Fibroblast of skin of left biceps (primary cell): ENCODE data around the gene OR10P1.

Experiments used
- DNase-seq, 2 experiments: peaks; one replicate each; pipeline ENCODE4 v3.0.0-alpha.2; 2013; ENCODE audit warnings: low read depth in 2 of 2

The OR10P1 gene

DNA sequence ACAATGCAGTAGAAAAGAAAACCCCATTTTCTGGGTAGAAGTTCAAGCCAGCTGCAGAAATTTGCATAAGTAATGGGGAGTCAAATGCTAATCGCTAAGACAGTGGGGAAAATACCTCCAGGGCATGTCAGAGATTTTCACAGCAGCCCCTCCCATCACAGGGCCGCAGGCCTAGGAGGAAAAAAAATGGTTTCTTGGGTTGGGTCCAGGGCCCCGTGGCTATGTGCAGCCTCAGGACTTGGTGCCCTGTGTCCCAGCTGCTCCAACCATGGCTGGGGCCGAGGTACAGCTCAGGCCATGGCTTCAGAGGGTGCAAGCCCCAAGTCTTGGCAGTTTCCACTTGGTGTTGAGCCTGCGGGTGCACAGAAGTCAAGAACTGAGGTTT lies 14.6 kb downstream of the OR10P1 start:
- DNase-seq = no peak

DNA sequence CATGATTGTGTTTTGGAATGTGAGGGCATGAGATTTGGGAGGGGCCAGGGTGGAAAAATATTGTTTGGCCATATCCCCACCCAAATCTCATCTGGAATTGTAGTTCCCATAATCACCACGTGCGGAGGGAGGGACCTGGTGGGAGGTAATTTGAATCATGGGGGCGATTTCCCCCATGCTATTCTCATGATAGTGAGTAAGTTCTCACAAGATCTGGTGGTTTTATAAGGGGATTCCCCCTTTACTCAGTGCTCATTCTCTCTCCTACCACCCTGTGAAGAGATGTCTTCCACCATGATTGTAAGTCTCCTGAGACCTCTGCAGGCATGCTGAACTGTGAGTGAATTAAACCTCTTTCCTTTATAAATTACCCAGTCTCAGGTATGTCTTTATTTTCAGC lies 15.7 kb downstream of the OR10P1 start:
- no peak for DNase-seq

DNA sequence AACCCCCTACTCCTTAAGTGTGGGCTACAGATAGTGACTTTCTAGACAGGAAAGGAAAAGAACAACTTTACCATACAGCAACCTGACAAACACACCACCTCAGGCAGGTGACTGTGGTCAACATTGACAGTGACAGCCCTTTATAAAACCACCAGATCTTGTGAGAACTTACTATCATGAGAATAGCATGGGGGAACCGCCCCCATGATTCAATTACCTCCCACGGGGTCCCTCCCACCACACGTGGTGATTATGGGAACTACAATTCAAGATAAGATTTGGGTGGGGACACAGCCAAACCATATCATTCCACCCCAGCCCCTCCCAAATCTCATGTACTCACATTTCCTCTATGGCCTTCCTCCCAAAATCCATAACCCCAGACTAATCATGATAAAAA lies 16.3 kb downstream of the OR10P1 start:
- no peak for DNase-seq

DNA sequence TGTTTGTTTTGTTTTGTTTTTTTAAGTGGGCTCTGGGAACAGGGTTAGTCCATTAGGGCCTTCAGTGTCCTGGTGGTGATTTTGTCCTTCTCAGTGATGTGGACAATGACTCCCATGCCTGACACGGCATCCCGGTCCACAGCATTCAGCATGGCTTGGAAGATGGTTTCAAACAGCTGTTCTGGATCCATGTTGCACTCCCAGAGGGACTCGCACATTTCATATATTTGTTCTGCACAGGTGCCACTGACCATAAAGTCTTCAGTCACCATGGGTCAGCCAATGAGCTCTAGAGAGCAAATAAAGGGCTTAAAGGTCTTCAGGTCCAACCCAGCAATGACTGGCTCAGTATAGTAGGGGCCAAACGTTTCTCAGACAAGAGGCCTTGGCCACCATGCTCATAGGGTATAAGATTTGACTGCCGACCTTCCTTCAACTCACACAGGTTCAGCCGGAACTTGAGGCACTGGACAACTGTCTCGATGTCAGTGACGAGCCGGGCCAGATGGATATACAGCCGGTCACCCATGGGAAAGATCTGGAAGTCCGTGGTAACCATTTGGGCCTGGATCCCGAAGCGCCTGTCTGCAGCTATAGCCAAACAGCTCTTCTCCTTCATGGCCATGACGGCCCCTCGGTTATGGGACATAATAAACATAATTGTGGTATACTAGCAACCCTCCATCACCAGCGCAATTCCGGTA lies 18.0 kb downstream of the OR10P1 start:
- DNase-seq = no peak

DNA sequence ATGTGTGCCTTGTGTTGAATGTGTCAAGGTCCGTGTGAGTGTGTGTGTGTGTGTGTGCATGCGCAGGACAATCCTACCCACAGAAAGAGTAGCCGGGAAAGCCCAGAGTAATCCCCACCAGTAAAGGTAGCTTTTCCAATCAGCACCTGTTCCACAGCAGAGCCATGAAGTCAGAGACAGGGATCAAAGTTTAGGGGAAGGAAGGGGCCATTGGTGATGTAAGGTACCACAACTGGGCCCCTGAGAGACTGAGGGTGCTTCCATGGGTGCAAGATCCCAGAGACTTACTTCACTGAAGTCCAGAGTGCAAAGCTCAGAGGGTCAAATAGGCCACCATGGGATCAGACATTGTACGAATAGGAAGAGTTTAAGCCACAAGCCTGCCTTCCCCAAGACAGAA lies 20.5 kb downstream of the OR10P1 start:
- no peak for DNase-seq

DNA sequence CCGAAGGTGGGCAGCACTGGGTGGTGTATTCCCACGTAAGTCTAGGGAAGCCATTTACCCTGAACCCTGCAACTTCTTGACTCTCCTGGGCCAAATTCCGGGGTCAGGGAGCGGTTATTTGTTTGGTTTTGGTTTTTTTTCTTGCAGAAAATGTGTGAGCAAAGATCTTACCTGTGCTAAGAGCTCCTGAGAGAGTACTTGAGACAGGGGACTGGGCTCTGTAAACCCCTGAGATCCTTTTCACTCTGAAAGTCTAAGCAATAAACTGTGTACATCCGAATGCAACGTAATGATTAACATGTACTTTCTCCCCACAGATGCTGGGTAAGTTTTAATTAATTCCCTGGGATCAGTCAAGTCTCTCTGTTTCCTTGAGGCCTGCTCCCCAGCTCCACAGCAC lies 21.5 kb downstream of the OR10P1 start:
- no peak for DNase-seq

DNA sequence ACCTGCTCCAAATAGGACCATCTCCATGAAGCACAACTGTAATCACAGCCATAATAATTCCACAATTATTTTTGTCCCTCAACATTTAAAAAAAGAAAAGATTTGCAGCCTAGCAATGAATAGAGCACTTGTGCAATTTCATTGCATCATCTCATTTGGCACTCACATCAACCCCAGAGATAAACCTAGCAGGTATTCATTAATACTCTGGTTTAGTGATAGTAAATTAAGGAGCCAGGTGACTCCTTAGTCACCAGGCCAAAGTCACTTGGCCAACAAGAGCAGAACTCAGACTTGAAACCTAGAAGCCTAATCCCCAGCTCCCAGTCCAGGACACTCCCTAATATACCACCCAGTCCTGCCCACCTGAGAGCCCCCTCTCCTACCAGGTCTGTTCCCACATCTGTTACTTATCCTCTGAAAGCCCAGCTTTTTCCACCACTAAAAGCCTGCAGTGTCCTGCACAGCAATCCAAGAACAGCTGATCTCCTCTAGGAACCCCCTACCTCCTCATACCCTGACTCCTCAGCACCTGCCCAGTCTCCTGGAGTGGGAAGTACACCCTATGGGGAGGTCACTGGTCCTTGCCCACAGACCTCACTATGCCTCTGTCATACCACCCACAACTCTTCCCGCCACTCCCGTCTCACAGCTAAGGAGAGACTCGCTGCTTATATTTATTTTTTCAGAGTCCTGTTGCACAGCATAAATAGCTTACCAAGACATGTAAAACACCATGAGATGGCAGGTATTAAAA lies 22.1 kb downstream of the OR10P1 start:
- DNase-seq = no peak

DNA sequence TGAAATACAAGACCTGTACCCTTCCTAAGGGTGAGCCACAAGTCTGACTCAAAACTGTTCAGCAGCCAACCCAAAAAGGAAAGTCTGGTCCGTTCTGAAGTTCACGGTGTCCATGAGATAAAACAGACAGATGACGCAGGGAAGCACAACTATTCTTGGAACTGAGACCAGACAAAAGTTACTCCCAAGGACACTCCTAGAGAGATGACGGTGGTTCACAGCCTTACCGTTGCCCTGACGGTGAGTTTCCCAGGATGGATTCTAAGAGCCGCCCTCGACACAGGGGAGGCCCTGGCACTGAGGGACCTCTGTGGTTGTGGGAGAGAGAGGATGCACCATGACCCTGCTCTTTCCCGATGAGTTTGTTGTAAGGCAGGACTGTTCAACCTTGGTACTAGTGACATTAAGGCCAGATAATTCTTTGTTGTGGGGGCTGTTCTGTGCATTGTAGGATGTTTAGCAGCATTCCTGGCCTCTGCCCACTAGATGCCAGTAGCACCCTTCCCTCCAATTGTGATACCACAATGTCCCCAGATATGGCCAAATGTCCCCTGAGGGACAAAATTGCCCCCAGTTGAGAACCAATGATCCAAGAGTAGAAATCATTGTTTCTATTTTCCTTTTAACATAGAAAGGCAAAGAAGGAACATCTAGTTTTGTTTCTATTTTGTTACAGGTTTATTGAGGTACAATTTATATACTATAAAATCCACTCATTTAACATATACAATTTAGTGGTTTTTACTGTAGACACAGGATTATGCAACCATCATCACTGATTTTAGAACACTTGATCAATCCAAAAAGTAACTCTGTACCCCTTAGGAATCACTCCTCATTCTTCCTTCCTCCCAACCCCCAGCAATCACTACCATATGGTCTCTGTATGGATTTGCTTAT lies 23.0 kb downstream of the OR10P1 start:
- no peak for DNase-seq

DNA sequence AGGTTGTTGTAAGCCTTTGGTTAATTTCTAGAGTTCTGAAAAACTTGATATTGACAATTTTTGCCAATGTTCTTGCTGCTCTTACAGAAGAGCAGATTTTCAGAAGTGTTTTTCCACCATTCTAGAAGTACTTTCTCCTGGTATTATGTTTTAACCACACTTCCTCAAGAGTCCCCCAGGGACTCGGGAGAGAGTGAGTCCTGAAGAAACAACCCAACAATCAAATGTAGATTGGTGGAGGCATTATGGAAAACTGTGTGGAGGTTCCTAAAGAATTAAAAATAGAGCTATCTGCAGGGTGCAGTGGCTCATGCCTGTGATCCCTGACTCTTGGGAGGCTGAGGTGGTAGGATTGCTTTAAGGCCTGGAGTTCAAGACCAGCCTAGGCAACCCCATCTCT lies 26.7 kb downstream of the OR10P1 start:
- no peak for DNase-seq

DNA sequence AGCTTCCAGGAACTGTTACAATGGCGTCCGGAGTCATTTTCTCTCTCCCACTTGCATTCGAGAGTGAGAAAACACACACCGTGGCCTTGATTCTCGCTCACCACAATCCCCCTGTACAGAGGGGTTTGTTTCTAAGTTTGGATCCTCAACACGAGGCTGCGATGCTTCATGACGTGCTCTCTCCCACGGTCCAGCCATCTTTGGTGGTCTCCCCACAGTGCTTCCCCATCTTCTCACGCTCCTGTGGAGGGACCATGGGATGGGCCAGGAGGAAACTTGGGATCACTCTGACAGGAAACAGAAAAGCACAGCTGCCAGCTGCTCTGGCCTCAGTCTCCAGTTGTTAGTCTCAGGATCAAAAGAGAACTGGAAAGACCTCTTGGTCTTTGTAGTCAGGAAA lies 28.1 kb downstream of the OR10P1 start:
- DNase-seq = no peak

DNA sequence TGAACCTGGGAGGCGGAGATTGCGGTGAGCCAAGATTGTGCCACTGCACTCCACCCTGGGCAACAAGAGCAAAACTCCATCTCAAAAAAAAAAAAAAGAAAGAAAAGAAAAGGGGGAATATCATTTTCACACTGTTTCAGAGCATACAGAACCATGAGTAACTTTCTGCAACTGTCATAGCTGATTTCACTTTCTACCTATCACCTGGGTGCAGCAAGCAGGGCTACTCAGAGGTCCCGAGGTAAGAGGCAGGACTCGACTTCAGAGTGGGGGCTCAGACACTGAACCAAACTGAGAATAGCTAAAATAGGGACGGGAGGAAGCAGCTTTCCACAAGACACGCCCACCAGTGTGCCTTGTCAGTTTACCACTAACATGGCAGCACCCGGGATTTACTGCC lies 29.8 kb downstream of the OR10P1 start:
- no peak for DNase-seq

DNA sequence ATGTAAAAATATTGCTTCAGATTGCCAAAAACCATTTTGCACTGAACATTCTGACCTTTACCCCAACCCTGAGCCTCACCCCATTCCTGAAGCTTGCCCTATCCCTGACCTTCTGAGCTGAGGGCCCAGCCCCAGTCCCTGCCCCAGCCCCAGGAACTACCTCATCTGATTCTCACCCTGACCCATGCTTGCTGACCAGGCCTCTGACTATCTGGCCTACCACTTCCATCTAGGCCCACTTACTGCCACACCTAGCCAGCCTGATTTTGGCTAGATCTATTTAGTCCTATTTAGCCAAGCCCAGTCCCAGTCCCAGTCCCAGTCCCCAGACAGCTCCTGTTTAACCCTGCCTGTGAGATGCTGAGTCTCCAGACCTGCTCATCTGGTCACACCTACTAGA lies 33.6 kb downstream of the OR10P1 start:
- DNase-seq = no peak

DNA sequence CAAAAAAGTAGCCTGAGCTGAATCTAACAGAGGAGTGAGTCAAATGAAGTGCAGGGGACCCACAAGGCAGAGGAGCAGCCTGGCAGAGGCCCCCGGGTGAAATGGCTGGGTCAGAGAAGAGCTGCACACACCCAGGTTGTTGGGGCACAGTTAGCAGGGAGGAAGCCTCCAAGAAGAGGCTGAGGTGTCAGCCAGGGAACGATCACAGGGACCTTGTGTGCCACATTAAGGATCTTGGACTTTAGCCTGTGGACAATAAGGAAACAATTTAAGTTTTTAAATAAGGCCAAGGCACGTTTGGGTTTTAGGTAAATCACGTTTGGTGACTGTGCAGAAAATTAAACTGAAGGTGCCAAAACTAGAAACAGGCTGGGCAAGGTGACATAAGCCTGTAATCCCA lies 35.1 kb downstream of the OR10P1 start:
- DNase-seq = no peak

DNA sequence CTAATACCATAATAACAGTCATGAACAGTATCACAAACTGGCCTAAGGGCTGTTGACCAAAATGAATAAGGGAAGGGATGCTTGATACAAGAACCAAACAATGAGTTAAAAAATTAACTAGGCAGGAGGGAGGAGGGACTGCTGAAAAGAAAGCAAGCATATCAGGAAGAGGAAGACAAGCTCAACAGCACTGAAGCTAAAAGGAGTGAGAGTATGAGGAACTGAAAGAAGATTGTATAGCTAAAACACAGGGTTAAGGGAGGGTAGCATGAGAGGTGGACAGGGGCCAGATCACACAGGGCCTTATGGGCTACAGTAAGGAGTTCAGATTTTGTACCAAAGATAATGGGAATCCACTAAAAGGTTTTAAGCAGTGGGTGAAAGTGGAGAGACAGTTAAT lies 36.9 kb downstream of the OR10P1 start:
- no peak for DNase-seq

DNA sequence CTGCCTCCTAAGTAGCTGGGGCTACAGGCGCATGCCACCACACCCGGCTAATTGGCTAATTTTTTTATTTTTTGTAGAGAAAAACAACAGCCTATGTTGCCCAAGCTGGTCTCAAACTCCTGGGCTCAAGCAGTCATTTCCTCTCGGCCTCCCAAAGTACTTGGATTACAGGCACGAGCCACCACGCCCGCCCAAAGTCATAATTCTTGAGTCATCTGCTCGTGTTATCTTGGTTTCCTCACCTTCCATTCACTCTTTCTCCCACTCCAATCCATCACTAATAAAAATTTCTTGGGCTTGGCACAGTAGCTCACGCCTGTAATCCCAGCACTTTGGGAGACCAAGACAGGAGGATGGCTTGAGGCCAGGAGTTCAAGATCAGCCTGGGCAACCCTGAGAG lies 39.0 kb downstream of the OR10P1 start:
- no peak for DNase-seq

DNA sequence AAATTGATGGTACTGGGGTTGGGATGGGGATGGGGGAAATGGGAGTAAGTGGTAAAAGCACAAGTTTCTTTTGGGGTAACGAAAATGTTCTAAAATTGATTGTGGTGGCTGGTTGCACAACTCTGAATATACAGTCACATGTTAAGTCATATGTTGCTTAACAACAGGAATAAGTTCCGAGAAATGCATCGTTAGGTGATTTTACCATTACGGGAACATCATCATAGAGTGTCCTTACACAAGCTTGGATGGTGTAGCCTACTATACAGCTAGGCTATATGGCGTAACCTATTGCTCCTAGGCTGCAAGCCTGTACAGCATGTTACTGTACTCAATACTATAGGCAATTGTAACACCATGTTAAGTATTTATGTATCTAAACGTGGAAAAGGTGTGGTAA lies 40.0 kb downstream of the OR10P1 start:
- no peak for DNase-seq

DNA sequence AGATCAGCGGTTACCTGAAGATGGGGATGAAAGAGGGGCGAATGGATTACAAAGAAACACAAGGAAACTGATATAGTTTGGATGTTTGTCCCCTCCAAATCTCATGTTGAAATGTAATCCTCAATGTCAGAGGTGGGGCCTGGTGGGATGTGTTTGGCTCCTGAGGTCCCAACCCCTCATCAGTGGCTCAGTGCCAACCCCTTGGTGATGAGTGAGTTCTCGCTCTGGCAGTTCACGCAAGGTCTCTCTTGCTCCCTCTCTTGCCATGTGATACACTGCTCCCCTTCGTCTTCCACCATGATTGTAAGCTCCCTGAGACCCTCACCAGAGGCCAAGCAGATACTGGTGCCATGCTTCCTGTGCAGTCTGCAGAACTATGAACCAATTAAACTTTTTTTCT lies 43.0 kb downstream of the OR10P1 start:
- DNase-seq = no peak

DNA sequence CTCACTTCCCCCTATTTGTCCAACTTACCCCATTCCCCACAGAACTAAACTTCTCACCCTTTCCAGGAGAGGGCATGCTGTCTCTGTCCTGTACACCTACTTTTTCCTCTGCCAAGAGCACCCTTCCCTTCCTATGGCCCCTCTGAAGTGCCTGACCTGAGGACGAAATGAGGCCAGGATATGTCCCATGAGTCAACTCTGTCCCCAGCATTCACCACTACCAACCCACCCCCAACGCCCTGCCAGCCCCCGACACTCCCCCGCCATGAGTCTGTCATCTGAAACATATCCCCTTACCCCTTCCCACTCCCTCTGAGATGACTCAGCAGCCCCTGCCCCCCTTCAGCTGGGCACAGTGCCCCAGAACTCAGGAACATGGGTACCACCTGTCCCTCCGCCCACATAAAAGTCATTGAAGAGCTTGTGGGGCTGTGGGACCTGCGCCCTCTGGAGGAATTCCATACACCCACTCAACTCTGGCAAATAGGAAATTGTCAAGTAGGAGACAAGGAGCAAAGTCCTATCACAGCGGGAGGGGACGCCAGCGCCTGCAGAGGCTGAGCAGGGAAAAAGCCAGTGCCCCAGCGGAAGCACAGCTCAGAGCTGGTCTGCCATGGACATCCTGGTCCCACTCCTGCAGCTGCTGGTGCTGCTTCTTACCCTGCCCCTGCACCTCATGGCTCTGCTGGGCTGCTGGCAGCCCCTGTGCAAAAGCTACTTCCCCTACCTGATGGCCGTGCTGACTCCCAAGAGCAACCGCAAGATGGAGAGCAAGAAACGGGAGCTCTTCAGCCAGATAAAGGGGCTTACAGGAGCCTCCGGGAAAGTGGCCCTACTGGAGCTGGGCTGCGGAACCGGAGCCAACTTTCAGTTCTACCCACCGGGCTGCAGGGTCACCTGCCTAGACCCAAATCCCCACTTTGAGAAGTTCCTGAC lies 44.7 kb downstream of the OR10P1 start:
- no peak for DNase-seq

DNA sequence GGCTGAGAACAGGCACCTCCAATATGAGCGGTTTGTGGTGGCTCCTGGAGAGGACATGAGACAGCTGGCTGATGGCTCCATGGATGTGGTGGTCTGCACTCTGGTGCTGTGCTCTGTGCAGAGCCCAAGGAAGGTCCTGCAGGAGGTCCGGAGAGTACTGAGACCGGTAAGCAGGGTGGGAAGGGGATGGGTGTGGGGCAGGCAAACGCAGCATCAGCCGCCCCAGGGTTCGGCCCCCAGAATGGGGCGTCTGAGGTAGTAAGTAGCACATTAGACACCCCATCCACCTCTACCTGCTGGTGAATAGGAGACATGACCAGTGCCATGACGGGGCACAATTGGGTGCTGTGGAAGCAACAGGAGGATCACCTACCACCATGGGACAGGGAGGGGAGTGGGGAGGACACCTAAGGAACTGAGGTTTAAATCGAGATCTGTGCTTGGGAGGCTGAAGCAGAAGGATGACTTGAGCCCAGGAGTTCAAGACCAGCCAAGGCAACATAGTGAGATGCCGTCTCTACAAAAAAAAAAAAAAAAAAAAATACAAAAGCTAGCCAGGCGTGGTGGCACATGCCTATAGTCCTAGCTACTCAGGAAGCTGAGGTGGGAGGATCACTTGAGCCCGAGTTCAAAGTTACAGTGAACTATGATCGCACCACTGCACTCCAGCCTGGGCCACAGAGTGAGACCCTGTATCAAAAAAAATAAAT lies 45.5 kb downstream of the OR10P1 start:
- no peak for DNase-seq

DNA sequence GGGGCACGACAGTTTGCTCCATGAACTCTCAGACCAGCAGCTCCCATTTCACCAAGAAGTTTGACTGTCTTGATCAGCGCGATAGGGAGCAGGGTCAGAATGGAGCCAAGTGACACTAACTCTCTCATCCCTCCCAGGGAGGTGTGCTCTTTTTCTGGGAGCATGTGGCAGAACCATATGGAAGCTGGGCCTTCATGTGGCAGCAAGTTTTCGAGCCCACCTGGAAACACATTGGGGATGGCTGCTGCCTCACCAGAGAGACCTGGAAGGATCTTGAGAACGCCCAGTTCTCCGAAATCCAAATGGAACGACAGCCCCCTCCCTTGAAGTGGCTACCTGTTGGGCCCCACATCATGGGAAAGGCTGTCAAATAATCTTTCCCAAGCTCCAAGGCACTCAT lies 47.0 kb downstream of the OR10P1 start:
- no peak for DNase-seq
